RWPE2 (cell line): ENCODE results near the gene ENTHD1.
A peak's percentile ranks its signal among the peaks of the same experiment; 100 is the strongest.

Experiments
- ATAC-seq: fragments of 200-7000 bp; cut with Tn5 transposase; 3 replicates; pipeline ENCODE4 v1.9.1; 2021; ENCODE audit warnings: low read depth
- DNase-seq: peaks from one replicate; pipeline ENCODE4 v3.0.0-alpha.2; 2020; ENCODE audit warnings: low spot score
- H3K27ac ChIP-seq: fragments of 450-650 bp; 2 replicates; pipeline ENCODE4 v1.5.1; 2017; ENCODE audit warnings: mild to moderate bottlenecking; ENCODE audit not compliant: poor library complexity, severe bottlenecking
- H3K27me3 ChIP-seq: fragments of 250-450 bp; sonication (Bioruptor Pico); 2 replicates; pipeline ENCODE4 v1.5.1; 2021; ENCODE audit warnings: mild to moderate bottlenecking, moderate library complexity; ENCODE audit not compliant: insufficient read depth, poor library complexity, severe bottlenecking
- H3K36me3 ChIP-seq: fragments of 250-450 bp; sonication (Bioruptor Pico); 2 replicates; pipeline ENCODE4 v1.5.1; 2020; ENCODE audit warnings: low read depth, mild to moderate bottlenecking, moderate library complexity
- H3K4me1 ChIP-seq: fragments of 250-450 bp; sonication (Bioruptor Pico); 2 replicates; pipeline ENCODE4 v1.5.1; 2021; ENCODE audit warnings: mild to moderate bottlenecking, moderate library complexity; ENCODE audit not compliant: insufficient read depth, poor library complexity, severe bottlenecking
- H3K4me3 ChIP-seq: fragments of 250-450 bp; sonication (Bioruptor Pico); 2 replicates; pipeline ENCODE4 v1.5.1; 2021; ENCODE audit warnings: mild to moderate bottlenecking, moderate library complexity; ENCODE audit not compliant: severe bottlenecking
- H3K9me3 ChIP-seq: fragments of 250-450 bp; sonication (Bioruptor Pico); 2 replicates; pipeline ENCODE4 v1.5.1; 2021; ENCODE audit warnings: mild to moderate bottlenecking, moderate library complexity; ENCODE audit not compliant: severe bottlenecking
- CTCF ChIP-seq: fragments of 450-650 bp; IDR thresholded peaks from one replicate; pipeline ENCODE4 v1.5.1; 2017; ENCODE audit warnings: mild to moderate bottlenecking, moderate library complexity; ENCODE audit not compliant: poor library complexity, severe bottlenecking

The ENTHD1 gene

GRCh38 chr22:39723899-39724351 is 169.6 kb downstream of the ENTHD1 start:
- H3K27ac ChIP-seq: no peak overlapping the region
- no peak overlapping the region for H3K4me3 ChIP-seq
- no peak for TF ChIP-seq CTCF
- no peaks in the 10 kb centered on the region for H3K4me1 ChIP-seq
- DNase-seq (no peak), ATAC-seq (peak; percentile 55; the same call in 1 of the 3 replicates)
- H3K27me3 ChIP-seq: no peaks in the 10 kb centered on the region
- no peaks in the 10 kb centered on the region for H3K36me3 ChIP-seq
- H3K9me3 ChIP-seq: no peaks in the 10 kb centered on the region

- Histone ChIP-seq H3K4me1 (no peaks in the 10 kb centered on the region), H3K9me3 (no peaks in the 10 kb centered on the region), H3K27me3 (no peaks in the 10 kb centered on the region), H3K4me3 (no peak overlapping the region), H3K27ac (no peak overlapping the region), H3K36me3 (no peaks in the 10 kb centered on the region)
- TF ChIP-seq CTCF: no peak
- DNase-seq: no peak
- no peak for ATAC-seq
Observed at GRCh38 chr22:39723463-39723862, 170.1 kb downstream of the ENTHD1 start.

- no peaks in the 10 kb centered on the region for H3K4me1 ChIP-seq
- H3K36me3 ChIP-seq: no peaks in the 10 kb centered on the region
- ATAC-seq: no peak
- H3K27me3 ChIP-seq: no peaks in the 10 kb centered on the region
- no peak for DNase-seq
- no peak overlapping the region for H3K27ac ChIP-seq
- no peaks in the 10 kb centered on the region for H3K9me3 ChIP-seq
- TF ChIP-seq CTCF: no peak
- no peak overlapping the region for H3K4me3 ChIP-seq
Observed at GRCh38 chr22:39722501-39722900, 171.1 kb downstream of the ENTHD1 start.

GRCh38 chr22:39722032-39722325 is 171.6 kb downstream of the ENTHD1 start:
- no peaks in the 10 kb centered on the region for H3K9me3 ChIP-seq
- ATAC-seq: no peak

More at GRCh38 chr22:39722032-39722325, 171.6 kb downstream of the ENTHD1 start:
- DNase-seq: peak; percentile 13
- no peak overlapping the region for H3K27ac ChIP-seq
- no peak for TF ChIP-seq CTCF
- H3K4me1 ChIP-seq: no peaks in the 10 kb centered on the region
- no peak overlapping the region for H3K4me3 ChIP-seq
- no peaks in the 10 kb centered on the region for H3K27me3 ChIP-seq
- H3K36me3 ChIP-seq: no peaks in the 10 kb centered on the region
